GM18909 (cell line): Measurements from ENCODE around the gene GIPC1.

Experiments used
- ATAC-seq: cut with Tn5 transposase; IDR thresholded peaks from one replicate; pipeline ENCODE4 v1.9.1; 2021; ENCODE audit warnings: mild to moderate bottlenecking; ENCODE audit not compliant: unreplicated experiment, poor library complexity

The GIPC1 gene

GRCh38 chr19:14441041-14441938 lies 54.6 kb downstream of the GIPC1 start:
- ATAC-seq: no peak

- ATAC-seq: peak; percentile 81
These were observed 55.9 kb downstream of the GIPC1 start for GRCh38 chr19:14440049-14440448.

- no peak for ATAC-seq
These were observed 56.9 kb downstream of the GIPC1 start for GRCh38 chr19:14439014-14439413.

GRCh38 chr19:14437578-14438140 lies 58.3 kb downstream of the GIPC1 start:
- no peak for ATAC-seq

GRCh38 chr19:14435320-14436050 lies 60.4 kb downstream of the GIPC1 start:
- ATAC-seq: no peak

- no peak for ATAC-seq
These were observed 61.2 kb downstream of the GIPC1 start for GRCh38 chr19:14434543-14435319.

- peak; percentile 38 for ATAC-seq
These were observed 62.1 kb downstream of the GIPC1 start for GRCh38 chr19:14433554-14434501.

- ATAC-seq: peak; percentile 57
These were observed 63.0 kb downstream of the GIPC1 start, which contains the start of gene PKN1 for GRCh38 chr19:14432791-14433553. PKN1 (plus strand) TSS chr19:14433306; CDS start chr19:14433522, 216 bp downstream.

- ATAC-seq: no peak
These were observed 65.2 kb downstream of the GIPC1 start for GRCh38 chr19:14430712-14431111.

- no peak for ATAC-seq
These were observed 67.0 kb downstream of the GIPC1 start for GRCh38 chr19:14428882-14429416.
